AG09309 (cell line): ENCODE measurements around the gene ARCN1.
A peak's percentile ranks its signal among the peaks of the same experiment; 100 is the strongest.
"Not testable (repeated sequence)": the region's sequence is repeated elsewhere in the genome, so short reads cannot be mapped to it uniquely, and the experiment has no call there.

ENCODE experiments used
- DNase-seq: peaks from one replicate; pipeline ENCODE4 v3.0.0-alpha.2; 2010; ENCODE audit warnings: low read depth
- H3K4me3 ChIP-seq: 2 replicates; pipeline ENCODE4 v1.5.1; 2011; ENCODE audit warnings: mild to moderate bottlenecking, low read depth, low read length, moderate library complexity; ENCODE audit not compliant: control insufficient read depth
- TF ChIP-seq, protein P1 (sequence below): IDR thresholded peaks from 2 replicates; pipeline ENCODE4 v1.5.1; 2011; ENCODE audit warnings: mild to moderate bottlenecking, low read depth, low read length, inconsistent platforms; ENCODE audit not compliant: insufficient read depth, control insufficient read depth; ENCODE audit errors: missing control alignments

The ARCN1 gene

DNA sequence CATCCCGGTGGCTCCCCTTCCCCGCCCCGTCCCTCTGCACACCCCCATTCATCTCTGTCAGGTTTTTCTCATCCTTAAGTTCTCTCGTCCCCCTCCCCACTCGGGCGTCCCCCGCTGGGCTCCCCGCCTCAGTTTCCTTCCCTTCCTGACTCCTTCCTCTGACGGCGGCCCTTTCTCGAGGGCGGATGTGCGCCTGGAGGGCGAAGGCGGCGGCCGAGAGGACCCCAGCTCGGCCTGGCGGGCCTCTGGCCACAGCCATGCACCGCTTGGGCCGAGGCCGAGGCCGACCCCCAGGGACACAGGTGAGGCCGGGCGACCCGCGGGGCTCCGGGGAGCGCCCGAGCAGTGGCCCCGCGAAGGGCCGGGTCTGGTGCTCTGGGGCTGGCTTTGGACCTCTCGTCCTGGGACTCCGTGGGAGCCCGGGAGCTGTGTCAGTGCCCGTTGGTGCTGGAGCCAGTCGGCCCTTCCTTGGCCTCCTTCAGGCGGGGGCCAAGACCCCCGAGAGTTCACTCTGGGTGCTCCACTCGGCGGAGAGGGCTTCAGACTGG lies 38.1 kb downstream of the ARCN1 start:
- H3K4me3 ChIP-seq: peak overlapping the region; percentile 80
- DNase-seq: no peak
- TF ChIP-seq, protein P1, sequence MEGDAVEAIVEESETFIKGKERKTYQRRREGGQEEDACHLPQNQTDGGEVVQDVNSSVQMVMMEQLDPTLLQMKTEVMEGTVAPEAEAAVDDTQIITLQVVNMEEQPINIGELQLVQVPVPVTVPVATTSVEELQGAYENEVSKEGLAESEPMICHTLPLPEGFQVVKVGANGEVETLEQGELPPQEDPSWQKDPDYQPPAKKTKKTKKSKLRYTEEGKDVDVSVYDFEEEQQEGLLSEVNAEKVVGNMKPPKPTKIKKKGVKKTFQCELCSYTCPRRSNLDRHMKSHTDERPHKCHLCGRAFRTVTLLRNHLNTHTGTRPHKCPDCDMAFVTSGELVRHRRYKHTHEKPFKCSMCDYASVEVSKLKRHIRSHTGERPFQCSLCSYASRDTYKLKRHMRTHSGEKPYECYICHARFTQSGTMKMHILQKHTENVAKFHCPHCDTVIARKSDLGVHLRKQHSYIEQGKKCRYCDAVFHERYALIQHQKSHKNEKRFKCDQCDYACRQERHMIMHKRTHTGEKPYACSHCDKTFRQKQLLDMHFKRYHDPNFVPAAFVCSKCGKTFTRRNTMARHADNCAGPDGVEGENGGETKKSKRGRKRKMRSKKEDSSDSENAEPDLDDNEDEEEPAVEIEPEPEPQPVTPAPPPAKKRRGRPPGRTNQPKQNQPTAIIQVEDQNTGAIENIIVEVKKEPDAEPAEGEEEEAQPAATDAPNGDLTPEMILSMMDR: no peak

DNA sequence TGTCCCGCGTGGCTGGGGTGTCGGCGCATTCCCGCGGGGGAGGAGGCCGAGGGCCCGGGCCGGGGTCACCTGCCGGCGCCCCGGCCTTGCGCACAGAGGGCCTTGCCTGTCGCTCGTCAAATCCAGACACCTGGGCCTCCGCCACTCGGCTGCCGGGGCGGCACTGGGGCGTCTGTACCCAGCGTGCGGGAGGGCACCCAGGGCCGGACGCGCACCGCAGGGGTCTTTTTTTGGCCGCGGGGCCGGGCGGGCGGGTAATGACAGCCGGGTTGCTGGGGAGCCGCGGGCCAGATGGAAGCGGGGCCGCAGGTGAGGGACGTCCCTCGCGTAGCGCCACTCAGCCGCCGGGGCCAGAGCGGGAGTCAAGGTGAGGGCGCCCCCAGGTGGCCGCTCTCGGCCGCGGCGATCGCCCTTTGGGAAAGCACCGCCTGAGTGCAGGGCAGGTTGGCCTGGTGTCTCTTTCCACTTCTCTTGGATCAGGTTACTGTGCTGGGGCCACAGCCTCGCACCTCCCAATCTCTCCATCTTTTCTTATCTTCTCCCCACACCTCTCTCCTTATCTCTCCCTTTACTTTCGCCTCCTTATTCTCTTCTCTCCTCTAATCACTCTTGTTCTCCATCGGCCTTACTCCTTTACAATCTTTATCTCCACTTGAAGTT lies 38.7 kb downstream of the ARCN1 start:
- H3K4me3 ChIP-seq: peak overlapping the region; percentile 80
- TF ChIP-seq, protein P1: peak; percentile 84
- DNase-seq: no peak

GRCh38 chr11:118611433-118611795 lies 39.2 kb downstream of the ARCN1 start:
- not testable (repeated sequence) for H3K4me3 ChIP-seq, DNase-seq

- TF ChIP-seq, protein P1: no peak
- no peak overlapping the region for H3K4me3 ChIP-seq
- no peak for DNase-seq
Observed at GRCh38 chr11:118612378-118612777, 40.2 kb downstream of the ARCN1 start.

- no peak for DNase-seq
- TF ChIP-seq, protein P1: no peak
- no peak overlapping the region for H3K4me3 ChIP-seq
Observed at GRCh38 chr11:118614511-118614910, 42.3 kb downstream of the ARCN1 start.

GRCh38 chr11:118615282-118615975 lies 43.2 kb downstream of the ARCN1 start:
- TF ChIP-seq, protein P1: no peak
- DNase-seq: no peak
- H3K4me3 ChIP-seq: no peak overlapping the region

DNA sequence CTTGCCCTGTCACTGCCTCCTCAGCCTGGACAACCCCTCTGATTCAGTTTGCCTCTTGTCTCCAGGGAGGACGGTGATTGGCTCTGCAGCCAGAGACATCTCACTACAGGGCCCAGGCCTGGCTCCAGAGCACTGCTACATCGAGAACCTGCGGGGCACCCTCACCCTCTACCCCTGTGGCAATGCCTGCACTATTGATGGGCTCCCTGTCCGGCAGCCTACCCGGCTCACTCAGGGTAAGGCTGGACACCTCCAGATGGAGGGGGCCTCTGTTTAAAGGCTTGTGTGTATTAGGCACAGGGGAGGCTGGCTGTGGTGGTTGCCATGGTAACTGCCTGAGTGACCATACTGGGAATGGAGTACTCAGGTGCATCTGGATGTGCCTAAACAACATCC lies 43.8 kb downstream of the ARCN1 start:
- DNase-seq: no peak
- no peak overlapping the region for H3K4me3 ChIP-seq
- TF ChIP-seq, protein P1: no peak
